PC-3 (cell line): ENCODE data around the gene SEMA5A. TPM values are rescaled to one million over a fixed set of nuclear protein-coding genes. Genes with fewer than 3 reads are reported as not detected.
A peak's percentile ranks its signal among the peaks of the same experiment; 100 is the strongest.

ENCODE experiments used
- ATAC-seq: fragments of 200-7000 bp; cut with Tn5 transposase; 2 replicates; pipeline ENCODE4 v1.9.1; 2020; ENCODE audit warnings: mild to moderate bottlenecking, moderate library complexity
- BruUV-seq: library from RNA; stranded (reverse); fragments of 400-500 nt; replicated peaks from 2 replicates; lab custom pipeline; 2021; lab: Mats Ljungman, UMichigan
- CTCF ChIA-PET: fragments of 300-600 bp; sonication (Branson Sonifier 250); formaldehyde crosslinking; loops from one replicate; lab custom pipeline; 2022; ENCODE audit warnings: antibody characterized with exemption; lab: Charles Lee
- POLR2A ChIA-PET: fragments of 300-600 bp; sonication (Branson Sonifier 250); formaldehyde crosslinking; loops from one replicate; lab custom pipeline; 2022; ENCODE audit warnings: antibody characterized with exemption; ENCODE audit not compliant: unreplicated experiment; lab: Charles Lee
- DNase-seq: peaks from one replicate; pipeline ENCODE4 v3.0.0-alpha.2; 2015
- H2AFZ ChIP-seq: fragments of 300-600 bp; sonication (generic); 2 replicates; pipeline ENCODE4 v1.6.0; 2016; ENCODE audit warnings: antibody characterized with exemption, low read length
- H3F3A ChIP-seq: fragments of 300-600 bp; sonication (generic); one replicate; pipeline ENCODE4 v1.6.0; 2017; ENCODE audit warnings: antibody characterized with exemption, low read length, control low read depth, mild to moderate bottlenecking; ENCODE audit not compliant: unreplicated experiment
- H3K27ac ChIP-seq: fragments of 300-600 bp; sonication (generic); 2 replicates; pipeline ENCODE4 v1.5.1; 2016; ENCODE audit warnings: mild to moderate bottlenecking, low read length
- H3K27me3 ChIP-seq: fragments of 300-600 bp; sonication (generic); 2 replicates; pipeline ENCODE4 v1.6.1; 2016; ENCODE audit warnings: low read length, mixed read lengths
- H3K36me3 ChIP-seq: fragments of 300-600 bp; sonication (generic); 2 replicates; pipeline ENCODE4 v1.6.1; 2016; ENCODE audit warnings: low read depth, mixed run types, low read length, mixed read lengths
- H3K4me1 ChIP-seq: fragments of 300-600 bp; sonication (generic); 2 replicates; pipeline ENCODE4 v1.5.1; 2016; ENCODE audit warnings: low read length; ENCODE audit not compliant: insufficient read depth
- H3K4me2 ChIP-seq: fragments of 300-600 bp; sonication (generic); 2 replicates; pipeline ENCODE4 v1.6.0; 2016; ENCODE audit warnings: low read length
- H3K4me3 ChIP-seq: fragments of 300-600 bp; sonication (generic); 2 replicates; pipeline ENCODE4 v1.5.1; 2016; ENCODE audit warnings: mild to moderate bottlenecking, low read length, mixed read lengths
- H3K79me2 ChIP-seq: fragments of 300-600 bp; sonication (generic); 2 replicates; pipeline ENCODE4 v1.6.1; 2017; ENCODE audit warnings: low read length, mixed read lengths
- H3K9ac ChIP-seq: fragments of 300-600 bp; sonication (generic); 2 replicates; pipeline ENCODE4 v1.6.0; 2016; ENCODE audit warnings: mild to moderate bottlenecking, low read length
- H3K9me2 ChIP-seq: fragments of 300-600 bp; sonication (generic); replicated peaks from 2 replicates; pipeline ENCODE4 v1.6.1; 2016; ENCODE audit warnings: mixed run types, low read length, mixed read lengths
- H3K9me3 ChIP-seq: fragments of 300-600 bp; sonication (generic); 2 replicates; pipeline ENCODE4 v1.6.1; 2016; ENCODE audit warnings: low read length, mixed read lengths
- H4K20me1 ChIP-seq: fragments of 300-600 bp; sonication (generic); 2 replicates; pipeline ENCODE4 v1.6.1; 2016; ENCODE audit warnings: low read length, mixed read lengths
- CTCF ChIP-seq: fragments of 300-600 bp; sonication (generic); conservative IDR thresholded peaks from 2 replicates; pipeline ENCODE4 v1.5.1; 2017; ENCODE audit warnings: antibody characterized with exemption, low read depth, mild to moderate bottlenecking, low read length
- EZH2 ChIP-seq: fragments of 300-600 bp; sonication (generic); IDR thresholded peaks from one replicate; pipeline ENCODE4 v1.6.1; 2017; ENCODE audit warnings: antibody characterized with exemption, mild to moderate bottlenecking, low read length; ENCODE audit not compliant: unreplicated experiment
- EZH2phosphoT487 ChIP-seq: fragments of 300-600 bp; sonication (generic); IDR thresholded peaks from 2 replicates; pipeline ENCODE4 v1.6.1; 2018; ENCODE audit warnings: mild to moderate bottlenecking, antibody characterized with exemption, low read length, borderline replicate concordance
- intact Hi-C: fragments of 100-400 bp; cut with micrococcal nuclease; formaldehyde crosslinking; loops from 2 replicates; pipeline ENCODE4 v1.9.0; 2023
- total RNA-seq: library from RNA; depleted of rRNA; stranded (reverse); fragments of >200 nt; gene quantifications from 2 replicates; pipeline ENCODE4 v1.2.3, GENCODE V29; 2014

SEMA5A gene
- total RNA-seq, 1 experiment from 2014 or later = 4.4 TPM

DNA sequence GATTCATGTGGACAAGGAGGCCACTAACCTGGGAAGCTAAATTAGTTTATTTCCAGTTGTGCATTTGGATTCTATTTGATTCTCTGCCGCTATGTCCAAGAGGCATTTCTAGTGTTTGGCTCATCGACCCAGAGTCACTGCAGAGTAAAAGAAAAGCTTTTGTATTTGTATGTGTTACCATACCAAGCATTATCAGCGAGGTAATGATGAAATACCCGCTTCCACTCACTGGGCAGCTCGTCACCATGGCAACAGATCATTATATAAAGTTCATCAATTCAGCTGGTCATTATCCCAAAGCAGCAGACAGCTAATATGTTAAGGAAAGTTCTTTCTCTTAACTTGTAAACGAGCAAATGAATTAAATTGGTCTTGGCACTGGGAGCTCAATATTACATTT is 380.3 kb downstream of the SEMA5A start:
- H3K4me2 ChIP-seq = no peak overlapping the region
- H3K4me1 ChIP-seq = peaks cover 7% of the 10 kb centered on the region
- no peaks in the 10 kb centered on the region for H3K79me2 ChIP-seq
- no peaks in the 10 kb centered on the region for H3K9me3 ChIP-seq
- no peak for TF ChIP-seq CTCF
- TF ChIP-seq EZH2phosphoT487 = no peak
- no peak for TF ChIP-seq EZH2
- no peaks in the 10 kb centered on the region for H4K20me1 ChIP-seq
- DNase-seq = no peak
- no peak overlapping the region for H3K9ac ChIP-seq
- intact Hi-C loops = no loop called here
- H3K27me3 ChIP-seq = no peaks in the 10 kb centered on the region
- no peaks in the 10 kb centered on the region for H3K36me3 ChIP-seq
- no peaks in the 10 kb centered on the region for H3F3A ChIP-seq
- no TSS peak for BruUV-seq
- POLR2A ChIA-PET = no interaction called here
- CTCF ChIA-PET = no interaction called here
- no peak overlapping the region for H2AFZ ChIP-seq
- ATAC-seq = no peak
- H3K27ac ChIP-seq = no peak overlapping the region
- no peaks in the 10 kb centered on the region for H3K9me2 ChIP-seq
- no peak overlapping the region for H3K4me3 ChIP-seq

- ChIA-PET POLR2A (no interaction called here), CTCF (no interaction called here)
- Histone ChIP-seq H3K4me3 (no peak overlapping the region), H3K27ac (no peak overlapping the region), H3F3A (no peaks in the 10 kb centered on the region), H3K27me3 (no peaks in the 10 kb centered on the region), H3K36me3 (no peaks in the 10 kb centered on the region), H3K9me2 (no peaks in the 10 kb centered on the region), H3K79me2 (no peaks in the 10 kb centered on the region), H4K20me1 (no peaks in the 10 kb centered on the region), H3K4me1 (peaks cover 12% of the 10 kb centered on the region), H2AFZ (no peak overlapping the region), H3K4me2 (0 out of 2 replicates have a peak overlapping the region, but pooled peaks have one; percentile 13), H3K9me3 (no peaks in the 10 kb centered on the region), H3K9ac (no peak overlapping the region)
- no peak for TF ChIP-seq EZH2
- no peak for TF ChIP-seq EZH2phosphoT487
- no peak for TF ChIP-seq CTCF
- ATAC-seq (peak; percentile 41), DNase-seq (peak; percentile 66)
- no TSS peak for BruUV-seq
- intact Hi-C loops = no loop called here
These were observed 385.1 kb downstream of the SEMA5A start for GRCh38 chr5:9160747-9161146.

DNA sequence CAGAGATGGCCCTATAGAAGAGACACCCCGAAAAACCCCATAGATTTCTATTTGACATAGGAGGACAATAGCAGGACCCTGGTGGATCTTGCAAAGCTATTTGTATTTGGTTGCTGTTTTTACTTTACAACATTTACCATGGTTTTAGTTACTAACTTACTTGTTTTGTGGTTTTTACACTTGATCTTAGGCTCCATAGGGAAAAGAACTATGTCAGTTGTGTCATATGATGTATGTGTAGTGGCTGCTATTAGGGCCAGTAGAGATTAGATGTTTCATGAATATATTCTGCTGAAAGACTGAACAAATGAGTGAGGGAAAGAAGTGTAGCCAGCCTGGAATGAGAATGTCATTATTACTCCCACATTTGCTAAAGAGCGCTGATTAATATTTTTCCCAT is 388.1 kb downstream of the SEMA5A start:
- Histone ChIP-seq H3K27me3 (no peaks in the 10 kb centered on the region), H3F3A (no peaks in the 10 kb centered on the region), H3K79me2 (no peaks in the 10 kb centered on the region), H3K9ac (no peak overlapping the region), H3K9me2 (no peaks in the 10 kb centered on the region), H3K36me3 (no peaks in the 10 kb centered on the region), H3K4me2 (no peak overlapping the region), H3K4me1 (peaks cover 12% of the 10 kb centered on the region), H4K20me1 (no peaks in the 10 kb centered on the region), H3K4me3 (no peak overlapping the region), H3K9me3 (no peaks in the 10 kb centered on the region), H2AFZ (no peak overlapping the region), H3K27ac (no peak overlapping the region)
- no TSS peak for BruUV-seq
- CTCF ChIA-PET = no interaction called here
- intact Hi-C loops = loop anchor here (5.0 to 10.0 kb wide), 3 partner anchors 229 to 987 kb away; no protein-coding TSS in a partner anchor
- POLR2A ChIA-PET = no interaction called here
- no peak for TF ChIP-seq EZH2phosphoT487
- TF ChIP-seq EZH2 = no peak
- ATAC-seq (no peak), DNase-seq (no peak)
